Left lung (tissue), 10 donors: ENCODE results near the gene SERAC1. TPM values are rescaled to one million over a fixed set of nuclear protein-coding genes. Genes with fewer than 3 reads are reported as not detected.
"Not testable (repeated sequence)": the region's sequence is repeated elsewhere in the genome, so short reads cannot be mapped to it uniquely, and the experiment has no call there.

ENCODE experiments used
- ATAC-seq: fragments of 200-7000 bp; cut with Tn5 transposase; one replicate; pipeline ENCODE4 v1.9.1; 2020; ENCODE audit warnings: moderate library complexity
- DNase-seq, 4 donors: peaks; one replicate each; pipeline ENCODE4 v3.0.0-alpha.2; 2013 to 2020
- H3K27ac ChIP-seq, 2 donors: fragments of 200-600 bp; sonication (generic) in 1 of 2; one replicate each; pipeline versions ENCODE4 v1.5.0 to v1.8.0; 2020 to 2021
- H3K27me3 ChIP-seq, 2 donors: fragments of 200-600 bp; sonication (generic) in 1 of 2; one replicate each; pipeline versions ENCODE4 v1.5.0 to v1.8.0; 2020 to 2021
- H3K36me3 ChIP-seq, 2 donors: fragments of 200-600 bp; sonication (generic) in 1 of 2; one replicate each; pipeline versions ENCODE4 v1.5.0 to v1.8.0; 2020 to 2021
- H3K4me1 ChIP-seq, 2 donors: fragments of 200-600 bp; one replicate each; pipeline ENCODE4 v1.8.0; 2021
- H3K4me3 ChIP-seq, 2 donors: fragments of 200-600 bp; sonication (generic) in 1 of 2; one replicate each; pipeline versions ENCODE4 v1.5.0 to v1.8.0; 2020 to 2021; ENCODE audit warnings: mild to moderate bottlenecking in 1 of 2
- H3K9me3 ChIP-seq, 2 donors: fragments of 200-600 bp; sonication (generic) in 1 of 2; one replicate each; pipeline versions ENCODE4 v1.5.0 to v1.8.0; 2020 to 2021
- CTCF ChIP-seq, 2 donors: fragments of 200-600 bp; sonication (generic) in 1 of 2; IDR thresholded peaks; one replicate each; pipeline versions ENCODE4 v1.5.0 to v1.8.0; 2021; ENCODE audit warnings: antibody characterized with exemption in 2 of 2
- intact Hi-C, 2 donors: fragments of 100-400 bp; cut with DNase I; formaldehyde crosslinking; loops; one replicate each; pipeline versions ENCODE4 v1.11.2 to v1.14.2; 2022
- polyA plus RNA-seq, 6 donors: library from polyadenylated mRNA; unstranded; fragments of 120-200 nt; gene quantifications; one replicate each; pipeline ENCODE4 v1.2.1, GENCODE V29; 2013; ENCODE audit not compliant: insufficient read length in 6 of 6
- total RNA-seq, 2 donors: library from RNA; stranded (reverse); fragmentation: NEBNext Ultra II Directional; extraction: Animal tissue kit (Norgen Biotek cat#: 25700); gene quantifications; one replicate each; pipeline ENCODE4 v1.2.1, GENCODE V29; 2021
- donor health status: DM: no; HTN: yes; CAD: no.
- donor health status: DM: no; HTN: no; CAD: no.

SERAC1 gene
- total and polyA plus RNA-seq, 8 donors, result 7.7 to 10.7 (median 9.2) TPM

GRCh38 chr6:158191761-158192160 is 23.7 kb upstream of the SERAC1 start:
- Histone ChIP-seq H3K4me1 (no peaks in the 10 kb centered on the region), H3K27me3 (no peaks in the 10 kb centered on the region), H3K9me3 (no peaks in the 10 kb centered on the region), H3K36me3 (peaks cover 0 to 27% of the 10 kb centered on the region in 2 donors), H3K4me3 (no peak overlapping the region), H3K27ac (no peak overlapping the region)
- intact Hi-C loops, result no loop called here
- TF ChIP-seq CTCF (IDR thresholded peaks at IDR 0.05), result no peak
- DNase-seq, result no peak
- no peak for ATAC-seq

- Histone ChIP-seq H3K36me3 (peaks cover 0 to 27% of the 10 kb centered on the region in 2 donors), H3K27ac (no peak overlapping the region), H3K4me3 (no peak overlapping the region), H3K27me3 (no peaks in the 10 kb centered on the region), H3K9me3 (no peaks in the 10 kb centered on the region), H3K4me1 (no peaks in the 10 kb centered on the region)
- intact Hi-C loops, result no loop called here
- ATAC-seq (no peak), DNase-seq (no peak)
- no peak for TF ChIP-seq CTCF (IDR thresholded peaks at IDR 0.05)
Measured at GRCh38 chr6:158191032-158191431, 23.0 kb upstream of the SERAC1 start.

GRCh38 chr6:158188591-158188990 is 20.5 kb upstream of the SERAC1 start:
- H3K36me3 ChIP-seq, result peaks cover 0 to 27% of the 10 kb centered on the region in 2 donors
- no peak overlapping the region for H3K4me3 ChIP-seq
- no peak for DNase-seq
- ATAC-seq, result no peak
- no peaks in the 10 kb centered on the region for H3K27me3 ChIP-seq
- no peak for TF ChIP-seq CTCF (IDR thresholded peaks at IDR 0.05)
- no peaks in the 10 kb centered on the region for H3K4me1 ChIP-seq
- intact Hi-C loops, result no loop called here
- no peaks in the 10 kb centered on the region for H3K9me3 ChIP-seq
- no peak overlapping the region for H3K27ac ChIP-seq

- intact Hi-C loops, result no loop called here
- Histone ChIP-seq H3K4me1 (no peaks in the 10 kb centered on the region), H3K36me3 (peaks cover 0 to 17% of the 10 kb centered on the region in 2 donors), H3K27me3 (no peaks in the 10 kb centered on the region), H3K27ac (no peak overlapping the region), H3K4me3 (no peak overlapping the region), H3K9me3 (no peaks in the 10 kb centered on the region)
- DNase-seq (no peak), ATAC-seq (no peak)
- no peak for TF ChIP-seq CTCF (IDR thresholded peaks at IDR 0.05)
Measured at GRCh38 chr6:158185729-158186456, 17.8 kb upstream of the SERAC1 start.

GRCh38 chr6:158184608-158185007 is 16.5 kb upstream of the SERAC1 start:
- TF ChIP-seq CTCF (IDR thresholded peaks at IDR 0.05), result no peak
- intact Hi-C loops, result no loop called here
- Histone ChIP-seq H3K36me3 (peaks cover 0 to 17% of the 10 kb centered on the region in 2 donors), H3K27ac (no peak overlapping the region), H3K27me3 (no peaks in the 10 kb centered on the region), H3K4me1 (no peaks in the 10 kb centered on the region), H3K9me3 (no peaks in the 10 kb centered on the region), H3K4me3 (no peak overlapping the region)
- ATAC-seq (no peak), DNase-seq (no peak)

GRCh38 chr6:158183174-158183972 is 15.3 kb upstream of the SERAC1 start:
- H3K4me3 ChIP-seq, H3K27ac ChIP-seq, H3K9me3 ChIP-seq, ATAC-seq, intact Hi-C loops, H3K4me1 ChIP-seq, H3K27me3 ChIP-seq, DNase-seq: not testable (repeated sequence)
- peaks cover 0 to 17% of the 10 kb centered on the region in 2 donors for H3K36me3 ChIP-seq

- H3K36me3 ChIP-seq, intact Hi-C loops, DNase-seq, H3K4me1 ChIP-seq, H3K9me3 ChIP-seq, H3K4me3 ChIP-seq, H3K27me3 ChIP-seq, ATAC-seq, H3K27ac ChIP-seq: not testable (repeated sequence)
Measured at GRCh38 chr6:158177712-158178111, 9.7 kb upstream of the SERAC1 start.
